MG63 (cell line): Measurements from ENCODE around the gene PILRA. TPM values are rescaled to one million over a fixed set of nuclear protein-coding genes. Genes with fewer than 3 reads are reported as not detected.
"Not testable (repeated sequence)": the region's sequence is repeated elsewhere in the genome, so short reads cannot be mapped to it uniquely, and the experiment has no call there.

ENCODE experiments used
- DNase-seq: peaks from one replicate; pipeline ENCODE4 v3.0.0-alpha.2; 2020
- H3K27me3 ChIP-seq: fragments of 250-450 bp; sonication (Bioruptor Pico); 2 replicates; pipeline ENCODE4 v1.5.1; 2020; ENCODE audit warnings: mild to moderate bottlenecking, moderate library complexity
- H3K36me3 ChIP-seq: fragments of 250-450 bp; sonication (Bioruptor Pico); 2 replicates; pipeline ENCODE4 v1.5.1; 2020; ENCODE audit warnings: mild to moderate bottlenecking, moderate library complexity
- H3K4me3 ChIP-seq: fragments of 250-450 bp; sonication (Bioruptor Pico); 2 replicates; pipeline ENCODE4 v1.5.1; 2020; ENCODE audit warnings: mild to moderate bottlenecking, moderate library complexity
- H3K9me3 ChIP-seq: fragments of 250-450 bp; sonication (Bioruptor Pico); 2 replicates; pipeline ENCODE4 v1.5.1; 2020; ENCODE audit warnings: mild to moderate bottlenecking, moderate library complexity
- total RNA-seq: library from RNA; depleted of rRNA; stranded (reverse); fragments of >200 nt; shearing (Covaris generic); gene quantifications from 2 replicates; pipeline ENCODE4 v1.2.3, GENCODE V29; 2014; ENCODE audit warnings: low replicate concordance

PILRA gene
- total RNA-seq, 1 experiment from 2014 or later, result not detected

- DNase-seq, result no peak
- Histone ChIP-seq H3K27me3 (no peaks in the 10 kb centered on the region), H3K9me3 (no peaks in the 10 kb centered on the region), H3K36me3 (peaks cover 6% of the 10 kb centered on the region; the same call in 1 of the 2 replicates), H3K4me3 (no peak overlapping the region)
These were observed 20.2 kb upstream of the PILRA start for GRCh38 chr7:100352984-100353684.

- no peaks in the 10 kb centered on the region for H3K9me3 ChIP-seq
- H3K4me3 ChIP-seq, result no peak overlapping the region
- DNase-seq, result no peak
- H3K27me3 ChIP-seq, result no peaks in the 10 kb centered on the region
- peaks cover 6% of the 10 kb centered on the region; the same call in 1 of the 2 replicates for H3K36me3 ChIP-seq
These were observed 19.5 kb upstream of the PILRA start for GRCh38 chr7:100353685-100354330.

- no peaks in the 10 kb centered on the region for H3K9me3 ChIP-seq
- H3K4me3 ChIP-seq, result no peak overlapping the region
- no peaks in the 10 kb centered on the region for H3K27me3 ChIP-seq
- no peak for DNase-seq
- peaks cover 8% of the 10 kb centered on the region; the same call in 1 of the 2 replicates for H3K36me3 ChIP-seq
These were observed 16.7 kb upstream of the PILRA start for GRCh38 chr7:100356416-100357068.

DNA sequence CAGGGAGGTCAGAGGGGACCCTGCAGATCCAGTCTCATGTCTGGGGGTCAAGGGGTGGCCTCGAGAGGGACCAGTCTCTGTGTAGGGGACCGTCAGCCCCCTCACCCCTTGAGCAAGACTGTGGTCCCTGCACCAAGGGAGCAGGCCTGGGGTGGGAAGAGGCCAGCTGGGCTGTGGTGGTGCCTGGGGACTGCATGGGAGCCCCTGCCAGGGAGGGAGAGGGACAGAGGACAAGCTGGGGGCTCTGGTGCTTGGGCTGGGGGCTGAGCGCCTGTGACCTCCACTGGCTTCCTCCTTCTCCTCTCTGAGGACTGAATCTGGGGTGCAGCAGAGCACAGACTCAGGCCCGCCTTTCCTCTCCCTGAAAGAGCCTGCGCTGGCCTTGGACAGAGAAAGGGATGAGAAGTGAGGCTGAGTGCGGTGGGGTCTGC is 16.1 kb upstream of the PILRA start:
- H3K36me3 ChIP-seq, result peaks cover 8% of the 10 kb centered on the region
- no peak for DNase-seq
- H3K27me3 ChIP-seq, result no peaks in the 10 kb centered on the region
- no peak overlapping the region for H3K4me3 ChIP-seq
- no peaks in the 10 kb centered on the region for H3K9me3 ChIP-seq

- no peaks in the 10 kb centered on the region for H3K9me3 ChIP-seq
- H3K4me3 ChIP-seq, result no peak within 1 kb of the TSS
- H3K36me3 ChIP-seq, result peaks cover 10% of the 10 kb centered on the region
- H3K27me3 ChIP-seq, result no peaks in the 10 kb centered on the region
- no peak for DNase-seq
These were observed 15.0 kb upstream of the PILRA start, which contains the start of gene PILRB for GRCh38 chr7:100358027-100358856. TSS of gene PILRB (plus strand) at chr7:100358117. CDS start at chr7:100358303, 186 bp downstream.

- H3K9me3 ChIP-seq, result no peaks in the 10 kb centered on the region
- no peak overlapping the region for H3K4me3 ChIP-seq
- H3K36me3 ChIP-seq, result peaks cover 14% of the 10 kb centered on the region
- DNase-seq, result no peak
- H3K27me3 ChIP-seq, result no peaks in the 10 kb centered on the region
These were observed 14.5 kb upstream of the PILRA start for GRCh38 chr7:100358857-100359212.

DNA sequence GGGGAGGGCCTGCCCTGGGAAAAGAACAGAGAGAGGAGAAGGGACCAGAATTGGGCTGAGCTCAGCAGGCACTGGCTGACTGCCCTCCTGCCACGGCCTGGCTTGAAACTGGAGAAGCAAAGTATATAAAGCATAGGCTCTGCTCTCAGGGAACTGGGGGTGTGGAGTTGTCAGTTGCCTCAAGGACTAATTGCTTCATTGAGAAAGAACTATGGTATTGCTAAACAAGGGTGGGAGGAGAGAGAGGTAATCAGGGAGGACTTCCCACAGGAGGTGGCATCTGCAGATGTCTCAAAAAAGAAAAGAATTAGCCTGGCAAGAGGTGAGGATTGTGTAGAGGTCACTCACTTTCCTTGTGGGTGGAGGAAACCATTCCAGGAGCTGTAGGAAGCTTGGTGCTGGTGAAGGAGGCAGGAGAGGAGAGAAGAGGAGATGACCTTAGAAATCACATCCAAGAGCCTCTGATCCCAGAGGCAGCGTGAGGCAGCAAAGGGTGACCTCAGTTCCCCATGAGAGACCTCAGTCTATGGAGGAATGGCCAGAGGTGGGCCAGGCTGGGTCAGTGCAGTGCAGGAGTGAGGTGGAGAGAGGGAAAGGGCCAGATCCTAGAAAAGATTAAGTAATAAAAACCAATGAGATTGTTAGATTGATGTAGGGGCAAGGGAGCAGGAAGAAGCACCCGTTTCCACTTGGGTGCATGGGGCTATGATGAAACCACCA is 13.0 kb upstream of the PILRA start:
- Histone ChIP-seq H3K27me3 (no peaks in the 10 kb centered on the region), H3K9me3 (no peaks in the 10 kb centered on the region), H3K36me3 (peaks cover 12% of the 10 kb centered on the region), H3K4me3 (no peak overlapping the region)
- DNase-seq, result no peak

- DNase-seq, result no peak
- Histone ChIP-seq H3K4me3 (no peak overlapping the region), H3K9me3 (no peaks in the 10 kb centered on the region), H3K27me3 (no peaks in the 10 kb centered on the region), H3K36me3 (peaks cover 9% of the 10 kb centered on the region)
These were observed 10.2 kb upstream of the PILRA start for GRCh38 chr7:100363098-100363497.

DNA sequence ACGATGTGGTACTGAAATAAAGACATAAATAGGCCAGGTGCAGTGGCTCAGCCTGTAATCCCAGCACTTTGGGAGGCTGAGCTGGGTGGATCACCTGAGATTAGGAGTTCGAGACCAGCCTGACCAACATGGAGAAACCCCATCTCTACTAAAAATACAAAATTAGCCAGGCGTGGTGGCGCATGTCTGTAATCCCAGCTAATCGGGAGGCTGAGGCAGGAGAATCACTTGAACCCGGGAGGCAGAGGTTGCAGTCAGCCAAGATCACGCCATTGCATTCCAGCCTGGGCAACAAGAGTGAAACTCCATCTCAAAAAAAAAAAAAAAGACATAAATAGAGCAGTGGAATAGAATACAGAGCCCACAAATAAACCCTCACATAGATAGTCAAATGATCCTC is 9.5 kb upstream of the PILRA start:
- not testable (repeated sequence) for H3K4me3 ChIP-seq, H3K27me3 ChIP-seq, H3K9me3 ChIP-seq, H3K36me3 ChIP-seq, DNase-seq

DNA sequence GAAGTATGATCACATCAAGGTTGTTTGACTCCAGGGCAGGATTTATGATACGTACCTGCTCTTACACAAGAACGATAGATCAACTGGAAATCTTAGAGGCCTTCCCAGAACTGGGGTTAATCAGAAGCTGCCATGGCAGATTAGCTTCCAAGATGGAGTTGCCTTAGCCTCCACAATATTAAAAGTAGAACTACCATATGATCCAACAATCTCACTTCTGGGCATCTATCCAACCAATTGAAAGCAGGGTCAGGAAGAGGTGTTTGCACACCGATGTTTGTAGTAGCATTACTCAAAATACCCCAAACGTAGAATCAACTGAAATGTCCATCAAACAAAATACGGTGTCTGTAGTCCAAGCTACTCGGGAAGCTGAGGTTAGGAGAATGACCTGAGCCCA is 8.8 kb upstream of the PILRA start:
- H3K9me3 ChIP-seq, result no peaks in the 10 kb centered on the region
- H3K36me3 ChIP-seq, result peaks cover 9% of the 10 kb centered on the region
- no peak for DNase-seq
- H3K27me3 ChIP-seq, result no peaks in the 10 kb centered on the region
- no peak overlapping the region for H3K4me3 ChIP-seq

DNA sequence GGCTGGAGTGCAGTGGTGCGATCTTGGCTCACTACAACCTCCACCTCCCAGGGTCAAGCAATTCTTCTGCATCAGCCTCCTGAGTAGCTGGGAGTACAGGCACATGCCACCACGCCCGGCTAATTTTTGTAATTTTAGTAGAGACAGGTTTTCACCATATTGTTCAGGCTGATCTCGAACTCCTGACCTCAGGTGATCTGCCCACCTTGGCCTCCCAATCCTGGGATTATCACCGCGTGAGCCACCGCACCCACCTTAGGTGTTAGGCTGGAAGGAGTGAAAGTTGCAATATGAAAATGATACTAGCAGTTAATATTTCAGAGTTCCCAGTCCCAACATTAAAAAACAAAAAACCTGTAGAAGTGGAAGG is 7.3 kb upstream of the PILRA start:
- H3K9me3 ChIP-seq, H3K27me3 ChIP-seq, H3K36me3 ChIP-seq, H3K4me3 ChIP-seq, DNase-seq: not testable (repeated sequence)

GRCh38 chr7:100366411-100367250 is 6.7 kb upstream of the PILRA start:
- Histone ChIP-seq H3K4me3 (no peak overlapping the region), H3K27me3 (no peaks in the 10 kb centered on the region), H3K9me3 (no peaks in the 10 kb centered on the region), H3K36me3 (peaks cover 5% of the 10 kb centered on the region)
- DNase-seq, result no peak

DNA sequence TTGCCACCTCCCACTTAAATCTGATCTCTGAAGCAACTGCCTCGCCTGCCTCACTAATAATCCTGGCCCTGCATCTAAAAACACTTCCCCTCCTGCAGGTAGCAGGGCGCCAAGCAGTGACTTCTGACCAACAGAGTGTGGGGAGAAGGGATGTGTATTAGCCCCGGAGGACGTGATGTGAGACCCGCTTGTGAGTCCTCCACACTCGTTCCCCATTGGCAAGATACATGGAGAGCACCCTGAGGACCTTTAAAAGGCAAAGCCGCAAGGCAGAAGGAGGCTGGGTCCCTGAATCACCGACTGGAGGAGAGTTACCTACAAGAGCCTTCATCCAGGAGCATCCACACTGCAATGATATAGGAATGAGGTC is 6.1 kb upstream of the PILRA start:
- H3K4me3 ChIP-seq, result no peak overlapping the region
- no peaks in the 10 kb centered on the region for H3K27me3 ChIP-seq
- H3K9me3 ChIP-seq, result no peaks in the 10 kb centered on the region
- peaks cover 5% of the 10 kb centered on the region for H3K36me3 ChIP-seq
- no peak for DNase-seq

GRCh38 chr7:100367676-100368613 is 5.3 kb upstream of the PILRA start:
- no peak for DNase-seq
- no peaks in the 10 kb centered on the region for H3K9me3 ChIP-seq
- no peak overlapping the region for H3K4me3 ChIP-seq
- peaks cover 5% of the 10 kb centered on the region for H3K36me3 ChIP-seq
- no peaks in the 10 kb centered on the region for H3K27me3 ChIP-seq

DNA sequence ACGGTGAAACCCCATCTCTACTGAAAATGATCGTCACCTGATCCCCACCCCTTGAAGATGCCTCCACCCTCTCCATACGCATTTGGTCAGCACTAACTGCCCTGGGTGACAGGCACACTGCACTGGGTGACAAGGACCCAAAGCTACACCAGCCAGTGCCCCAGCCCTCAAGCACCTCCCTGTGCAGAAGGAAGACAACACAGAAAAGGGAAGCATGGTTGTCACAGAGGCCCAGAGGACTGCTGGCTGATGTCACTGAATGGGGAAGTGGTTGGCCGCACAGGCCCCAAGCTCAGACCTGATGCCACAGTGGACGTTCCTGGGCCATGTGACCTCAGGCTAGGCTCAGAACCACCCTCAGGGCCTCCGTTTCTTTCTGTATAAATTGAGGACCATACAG is 4.2 kb upstream of the PILRA start:
- no peak for DNase-seq
- Histone ChIP-seq H3K9me3 (no peaks in the 10 kb centered on the region), H3K27me3 (no peaks in the 10 kb centered on the region), H3K4me3 (no peak overlapping the region), H3K36me3 (no peaks in the 10 kb centered on the region)
